Activated T-helper 2 cell treated with anti-CD3 and anti-CD28 coated beads, Interferon-gamma antibody, Interleukin-2, Interleukin-4, amounts not matched to agents 10 μg/mL and 5 μg/mL and 100 μg/mL, durations not matched to agents 14 hours and 24 hours and 36 hours (primary cell): ENCODE results near the gene TMEM222. TPM values are rescaled to one million over a fixed set of nuclear protein-coding genes. Genes with fewer than 3 reads are reported as not detected.

Experiments used
- DNase-seq: peaks from one replicate; pipeline ENCODE4 v3.0.0; 2021; ENCODE audit warnings: low spot score
- H3K27ac Mint-ChIP-seq: one replicate; pipeline ENCODE4 v1.8.0; 2021; ENCODE audit warnings: mixed read lengths
- H3K27me3 Mint-ChIP-seq: one replicate; pipeline ENCODE4 v1.8.0; 2021; ENCODE audit warnings: low read depth, mixed read lengths
- H3K36me3 Mint-ChIP-seq: one replicate; pipeline ENCODE4 v1.8.0; 2021; ENCODE audit warnings: low read depth, mixed read lengths
- H3K4me1 Mint-ChIP-seq: one replicate; pipeline ENCODE4 v1.8.0; 2021; ENCODE audit warnings: low read depth, mixed read lengths
- H3K4me3 Mint-ChIP-seq: one replicate; pipeline ENCODE4 v1.8.0; 2021; ENCODE audit warnings: low read depth, mild to moderate bottlenecking, moderate library complexity, mixed read lengths
- H3K9me3 Mint-ChIP-seq: one replicate; pipeline ENCODE4 v1.8.0; 2021; ENCODE audit warnings: mixed read lengths
- intact Hi-C: fragments of 100-400 bp; cut with micrococcal nuclease; formaldehyde crosslinking; loops from one replicate; pipeline ENCODE4 v1.15.1; 2023
- total RNA-seq: library from RNA; stranded (reverse); gene quantifications from 2 replicates; pipeline ENCODE4 v1.2.3, GENCODE V29; 2022

The TMEM222 gene
- total RNA-seq, 1 donor from 2014 or later = 35.7 TPM

GRCh38 chr1:27348861-27349783, 27.2 kb downstream of the TMEM222 start:
- Mint-ChIP-seq H3K9me3 (no peaks in the 10 kb centered on the region), H3K4me3 (peak overlapping the region; percentile 30), H3K36me3 (peaks cover 30% of the 10 kb centered on the region), H3K4me1 (peaks cover 13% of the 10 kb centered on the region), H3K27ac (no peak overlapping the region), H3K27me3 (no peaks in the 10 kb centered on the region)
- DNase-seq = no peak
- intact Hi-C loops = loop anchor here (1.0 kb wide), 1 partner anchor 8 kb away; no protein-coding TSS in a partner anchor

- DNase-seq = no peak
- intact Hi-C loops = loop anchor here (1.0 kb wide), 1 partner anchor 9 kb away; no protein-coding TSS in a partner anchor
- Mint-ChIP-seq H3K9me3 (no peaks in the 10 kb centered on the region), H3K4me1 (peaks cover 9% of the 10 kb centered on the region), H3K36me3 (peaks cover 30% of the 10 kb centered on the region), H3K27me3 (no peaks in the 10 kb centered on the region), H3K27ac (no peak overlapping the region), H3K4me3 (no peak overlapping the region)
Measured at GRCh38 chr1:27349784-27350662, 28.1 kb downstream of the TMEM222 start.

- H3K27me3 Mint-ChIP-seq = no peaks in the 10 kb centered on the region
- H3K9me3 Mint-ChIP-seq = no peaks in the 10 kb centered on the region
- H3K27ac Mint-ChIP-seq = no peak overlapping the region
- intact Hi-C loops = no loop called here
- peaks cover 16% of the 10 kb centered on the region for H3K4me1 Mint-ChIP-seq
- H3K36me3 Mint-ChIP-seq = peaks cover 36% of the 10 kb centered on the region
- H3K4me3 Mint-ChIP-seq = no peak overlapping the region
- DNase-seq = no peak
Measured at GRCh38 chr1:27350663-27351540, 28.9 kb downstream of the TMEM222 start.

GRCh38 chr1:27351541-27352107, 29.7 kb downstream of the TMEM222 start:
- H3K27ac Mint-ChIP-seq = no peak overlapping the region

GRCh38 chr1:27353166-27353565, 31.2 kb downstream of the TMEM222 start:
- H3K36me3 Mint-ChIP-seq = peaks cover 22% of the 10 kb centered on the region
- intact Hi-C loops = no loop called here
- H3K27ac Mint-ChIP-seq = no peak overlapping the region
- peaks cover 19% of the 10 kb centered on the region for H3K4me1 Mint-ChIP-seq
- no peaks in the 10 kb centered on the region for H3K27me3 Mint-ChIP-seq
- H3K4me3 Mint-ChIP-seq = no peak overlapping the region
- no peak for DNase-seq
- H3K9me3 Mint-ChIP-seq = no peaks in the 10 kb centered on the region

More at GRCh38 chr1:27351541-27352107, 29.7 kb downstream of the TMEM222 start:
- H3K4me3 Mint-ChIP-seq = no peak overlapping the region
- no peaks in the 10 kb centered on the region for H3K9me3 Mint-ChIP-seq
- H3K27me3 Mint-ChIP-seq = no peaks in the 10 kb centered on the region
- no peak for DNase-seq
- peaks cover 15% of the 10 kb centered on the region for H3K4me1 Mint-ChIP-seq
- H3K36me3 Mint-ChIP-seq = peaks cover 29% of the 10 kb centered on the region
- intact Hi-C loops = no loop called here

- intact Hi-C loops = no loop called here
- H3K27ac Mint-ChIP-seq = no peak overlapping the region
Measured at GRCh38 chr1:27353629-27354028, 31.7 kb downstream of the TMEM222 start.

GRCh38 chr1:27355683-27356082, 33.7 kb downstream of the TMEM222 start:
- DNase-seq = no peak
- Mint-ChIP-seq H3K36me3 (peaks cover 20% of the 10 kb centered on the region), H3K27me3 (no peaks in the 10 kb centered on the region), H3K9me3 (no peaks in the 10 kb centered on the region), H3K27ac (no peak overlapping the region), H3K4me1 (peaks cover 27% of the 10 kb centered on the region), H3K4me3 (no peak overlapping the region)
- intact Hi-C loops = no loop called here

More at GRCh38 chr1:27353629-27354028, 31.7 kb downstream of the TMEM222 start:
- DNase-seq = no peak
- Mint-ChIP-seq H3K36me3 (peaks cover 21% of the 10 kb centered on the region), H3K9me3 (no peaks in the 10 kb centered on the region), H3K27me3 (no peaks in the 10 kb centered on the region), H3K4me1 (peaks cover 19% of the 10 kb centered on the region), H3K4me3 (no peak overlapping the region)

GRCh38 chr1:27356277-27356618, 34.3 kb downstream of the TMEM222 start:
- peaks cover 20% of the 10 kb centered on the region for H3K36me3 Mint-ChIP-seq
- no peak for DNase-seq
- H3K27ac Mint-ChIP-seq = no peak overlapping the region
- no peaks in the 10 kb centered on the region for H3K9me3 Mint-ChIP-seq
- H3K4me3 Mint-ChIP-seq = no peak overlapping the region
- peaks cover 27% of the 10 kb centered on the region for H3K4me1 Mint-ChIP-seq
- no peaks in the 10 kb centered on the region for H3K27me3 Mint-ChIP-seq
- intact Hi-C loops = no loop called here

- intact Hi-C loops = loop anchor here (1.0 kb wide), 3 partner anchors 9 to 32 kb away; no protein-coding TSS in a partner anchor
- no peak for DNase-seq
- Mint-ChIP-seq H3K4me1 (peaks cover 27% of the 10 kb centered on the region), H3K4me3 (peak overlapping the region; percentile 56), H3K9me3 (no peaks in the 10 kb centered on the region), H3K27ac (peak overlapping the region; percentile 76), H3K36me3 (peaks cover 16% of the 10 kb centered on the region), H3K27me3 (no peaks in the 10 kb centered on the region)
Measured at GRCh38 chr1:27356619-27357280, 34.8 kb downstream of the TMEM222 start.

GRCh38 chr1:27357281-27358037, 35.5 kb downstream of the TMEM222 start:
- H3K9me3 Mint-ChIP-seq = no peaks in the 10 kb centered on the region
- peaks cover 27% of the 10 kb centered on the region for H3K4me1 Mint-ChIP-seq
- H3K4me3 Mint-ChIP-seq = peak overlapping the region; percentile 56
- H3K36me3 Mint-ChIP-seq = peaks cover 16% of the 10 kb centered on the region
- peak overlapping the region; percentile 76 for H3K27ac Mint-ChIP-seq
- DNase-seq = peak; percentile 81
- intact Hi-C loops = loop anchor here (1.0 kb wide), 3 partner anchors 8 to 31 kb away; no protein-coding TSS in a partner anchor
- no peaks in the 10 kb centered on the region for H3K27me3 Mint-ChIP-seq
